K562 (cell line): Measurements from ENCODE around the gene SLC9C2. TPM values are rescaled to one million over a fixed set of nuclear protein-coding genes. Genes with fewer than 3 reads are reported as not detected.

Experiments
- ATAC-seq: fragments of 200-7000 bp; cut with Tn5 transposase; 3 replicates; pipeline ENCODE4 v1.9.1; 2020; ENCODE audit warnings: moderate library complexity
- BruUV-seq: library from RNA; stranded (reverse); fragments of 400-500 nt; replicated peaks from 2 replicates; lab custom pipeline; 2021; lab: Mats Ljungman, UMichigan
- CTCF ChIA-PET: fragments of 300-600 bp; formaldehyde crosslinking; extraction: SDS; loops from one replicate; lab custom pipeline; 2021; ENCODE audit warnings: low intra/inter-chr PET ratio; lab: Yijun Ruan, JAX
- POLR2A ChIA-PET: fragments of 300-600, 350-650 bp; sonication (Branson Sonifier 250); formaldehyde crosslinking; extraction: SDS; loops from one replicate; lab custom pipeline; 2021; ENCODE audit warnings: antibody characterized with exemption, inconsistent platforms; lab: Yijun Ruan, JAX
- DNase-seq, 4 experiments: peaks; one replicate each; pipeline versions ENCODE4 v3.0.0 to v3.0.0-alpha.2; 2011 to 2018; ENCODE audit warnings: low spot score in 3 of 4, mixed read lengths in 3 of 4; ENCODE audit errors: extremely low read depth in 1 of 4
- FAIRE-seq: peaks from 2 replicates; lab custom pipeline; 2011; peaks lifted over from hg19 to GRCh38; lab: Jason Lieb, UNC
- H2AFZ ChIP-seq: 2 replicates; pipeline ENCODE4 v1.6.0; 2011; ENCODE audit warnings: low read depth, low read length, control low read depth, inconsistent platforms
- H3K27ac ChIP-seq: fragments of 200-600 bp; 3 replicates; pipeline ENCODE4 v1.8.0; 2011; ENCODE audit warnings: low read depth, mild to moderate bottlenecking, control low read depth, inconsistent platforms, low read length, moderate library complexity, mixed read lengths; ENCODE audit errors: extremely low read depth
- H3K27me3 ChIP-seq, 2 experiments: fragments of 300-600 bp in 1 of 2; 2 replicates in 1 of 2; 3 replicates in 1 of 2; pipeline versions ENCODE4 v1.6.0 to v1.8.0; 2011; ENCODE audit warnings: inconsistent platforms in 2 of 2, low read length in 2 of 2, mild to moderate bottlenecking in 1 of 2, mixed read lengths in 1 of 2, moderate library complexity in 1 of 2; ENCODE audit not compliant: control insufficient read depth in 2 of 2, insufficient read depth in 2 of 2
- H3K36me3 ChIP-seq: fragments of 300-600 bp; 3 replicates; pipeline ENCODE4 v1.8.0; 2011; ENCODE audit warnings: mild to moderate bottlenecking, low read length, inconsistent platforms; ENCODE audit not compliant: control insufficient read depth, insufficient read depth
- H3K4me1 ChIP-seq, 2 experiments: fragments of 200-600 bp in 1 of 2; replicated peaks in 1 of 2; 2 replicates in 1 of 2; 3 replicates in 1 of 2; pipeline versions ENCODE4 v1.5.1 to v1.8.0; 2011; ENCODE audit warnings: inconsistent platforms in 2 of 2, low read length in 2 of 2, mild to moderate bottlenecking in 1 of 2, mixed read lengths in 1 of 2, moderate library complexity in 1 of 2; ENCODE audit not compliant: control insufficient read depth in 2 of 2, insufficient read depth in 2 of 2
- H3K4me2 ChIP-seq: 2 replicates; pipeline ENCODE4 v1.6.1; 2011; ENCODE audit warnings: low read length, control low read depth, inconsistent platforms, mixed read lengths; ENCODE audit not compliant: insufficient read depth
- H3K4me3 ChIP-seq: fragments of 200-600 bp; sonication (generic), shearing (Covaris generic); 2 replicates; pipeline ENCODE4 v1.5.1; 2016; ENCODE audit warnings: control low read depth, inconsistent platforms
- H3K79me2 ChIP-seq: fragments of 200-600 bp; 3 replicates; pipeline ENCODE4 v1.8.0; 2011; ENCODE audit warnings: low read length, inconsistent platforms; ENCODE audit not compliant: control insufficient read depth, insufficient read depth
- H3K9ac ChIP-seq, 2 experiments: 2 replicates each; pipeline versions ENCODE4 v1.6.0 to v1.6.1; 2011; ENCODE audit warnings: low read depth in 2 of 2, low read length in 2 of 2, control low read depth in 1 of 2, inconsistent platforms in 1 of 2, mild to moderate bottlenecking in 1 of 2, mixed read lengths in 1 of 2; ENCODE audit not compliant: insufficient read depth in 1 of 2
- H3K9me1 ChIP-seq: one replicate; pipeline ENCODE4 v1.6.0; 2011; ENCODE audit warnings: inconsistent platforms, mild to moderate bottlenecking, low read length, moderate library complexity; ENCODE audit not compliant: control insufficient read depth, insufficient read depth
- H3K9me3 ChIP-seq: replicated peaks from 2 replicates; pipeline ENCODE4 v1.5.1; 2011; ENCODE audit warnings: low read depth, low read length, inconsistent platforms; ENCODE audit not compliant: control insufficient read depth, insufficient read depth
- H4K20me1 ChIP-seq: replicated peaks from 2 replicates; pipeline ENCODE4 v1.6.1; 2011; ENCODE audit warnings: low read length, inconsistent platforms, mixed read lengths; ENCODE audit not compliant: control insufficient read depth, insufficient read depth
- CBX3 ChIP-seq, 2 experiments: IDR thresholded peaks; 1 replicate in 1 of 2; 2 replicates in 1 of 2; pipeline ENCODE4 v1.6.1; 2012; ENCODE audit warnings: inconsistent platforms in 2 of 2, low read length in 2 of 2, borderline replicate concordance in 1 of 2, control low read depth in 1 of 2
- CBX5 ChIP-seq: IDR thresholded peaks from 2 replicates; pipeline ENCODE4 v1.6.1; 2014; ENCODE audit warnings: low read depth, borderline replicate concordance
- MLLT1 ChIP-seq, 2 experiments: fragments of 450-650 bp; IDR thresholded peaks; 2 replicates each; pipeline ENCODE4 v1.6.1; 2016
- MYBL2 ChIP-seq, 2 experiments: fragments of 450-650 bp in 1 of 2; sonication (generic) in 1 of 2; formaldehyde crosslinking in 1 of 2; IDR thresholded peaks; 2 replicates each; pipeline versions ENCODE4 v1.6.1 to v1.8.1; 2017 to 2022; ENCODE audit warnings: borderline replicate concordance in 1 of 2, inconsistent platforms in 1 of 2, low read depth in 1 of 2, mild to moderate bottlenecking in 1 of 2, missing genetic modification reagents in 1 of 2, moderate library complexity in 1 of 2
- SIRT6 ChIP-seq: IDR thresholded peaks from one replicate; pipeline ENCODE4 v1.6.1; 2012; ENCODE audit warnings: low read depth, mild to moderate bottlenecking, control low read depth, inconsistent platforms, low read length, moderate library complexity
- XRCC4 ChIP-seq: IDR thresholded peaks from one replicate; pipeline ENCODE4 v1.6.1; 2011; ENCODE audit not compliant: insufficient read depth, insufficient read length; ENCODE audit errors: extremely low read depth
- WGBS: fragments of 100-300 bp; shearing (Covaris generic); methylation state at CpG from one replicate; pipeline ENCODE4 v1.1.6; 2016; ENCODE audit warnings: low coverage, mixed read lengths; ENCODE audit not compliant: insufficient coverage; ENCODE audit errors: missing lambda C conversion rate; 5-methylcytosine and 5-hydroxymethylcytosine counted together
- in situ Hi-C: fragments of 300-500 bp; cut with MboI; formaldehyde crosslinking; loops from 4 replicates; pipeline ENCODE4 v1.15.0; 2018; ENCODE audit warnings: inconsistent platforms, mixed read lengths
- intact Hi-C: fragments of 100-400 bp; cut with micrococcal nuclease; formaldehyde crosslinking; loops from 2 replicates; pipeline ENCODE4 v1.14.2; 2022
- polyA plus RNA-seq, 8 experiments: library from polyadenylated mRNA; depleted of rRNA in 4 of 8; stranded (reverse) in 5 of 8; unstranded in 3 of 8; fragments of >200 nt; fragmentation: Nextera tagmentation in 2 of 8; fragmentation: Illumina TruSeq in 1 of 8; extraction: Ambion mirVana in 2 of 8; extraction: Trizol in 1 of 8; gene quantifications; 2 replicates each; pipeline versions ENCODE4 v1.2.1 to v1.2.3, GENCODE V29; 2011 to 2014; ENCODE audit warnings: inconsistent platforms in 1 of 8, missing spikeins in 1 of 8
- total RNA-seq, 7 experiments: library from RNA; depleted of rRNA in 6 of 7; stranded (reverse); fragments of >200 nt in 6 of 7; fragmentation: Illumina TruSeq in 2 of 7; extraction: Trizol in 2 of 7; gene quantifications; 2 replicates each; pipeline versions ENCODE4 v1.2.1 to v1.2.3, GENCODE V29; 2011 to 2021; ENCODE audit warnings: low replicate concordance in 1 of 7

SLC9C2 gene
- total and polyA plus RNA-seq, 9 of the 15 experiments (the other 6 are each of a cell fraction or from before 2014, with no cell fraction given), result 0.11 to 0.22 (median 0.15) TPM; not detected in 5

- Histone ChIP-seq H3K9me1 (no peaks in the 10 kb centered on the region), H3K79me2 (no peaks in the 10 kb centered on the region), H3K27ac (no peak overlapping the region), H3K36me3 (peaks cover 21% of the 10 kb centered on the region), H3K4me1 (peaks cover 0 to 3% of the 10 kb centered on the region in 2 experiments; a peak in 2 of 5 replicates), H3K4me3 (no peak overlapping the region), H3K9me3 (no peaks in the 10 kb centered on the region), H3K9ac (peak overlapping the region in 1 of 2 experiments; percentile 22; a peak in 1 of 4 replicates), H2AFZ (no peak overlapping the region), H4K20me1 (no peaks in the 10 kb centered on the region), H3K27me3 (no peaks in the 10 kb centered on the region), H3K4me2 (no peak overlapping the region)
- DNase-seq (no peak), ATAC-seq (no peak), FAIRE-seq (no peak)
- no TSS peak for BruUV-seq
- WGBS, result 67% methylated on average over 4 of the region's 4 CpGs
- intact Hi-C loops, result no loop called here
- ChIA-PET POLR2A (no interaction called here), CTCF (interaction anchor here (0.6 kb wide), 1 partner anchor 30 kb away, joined by 3 read pairs; no protein-coding TSS in a partner anchor)
- in situ Hi-C loops, result no loop called here
- no peak for TF ChIP-seq SIRT6
- TF ChIP-seq MLLT1 (IDR thresholded peaks at IDR 0.05), result no peak
- TF ChIP-seq MYBL2 (IDR thresholded peaks at IDR 0.05; ENCODE audit: low read depth), result no peak
- TF ChIP-seq MYBL2 (CRISPR knock-in tag; IDR thresholded peaks at IDR 0.05; ENCODE audit: borderline replicate concordance), result no peak
- TF ChIP-seq CBX5, result no peak
- no peak for TF ChIP-seq CBX3 (IDR thresholded peaks at IDR 0.05; ENCODE audit: borderline replicate concordance in 1 of 2, low read length in 2 of 2)
- no peak for TF ChIP-seq XRCC4
Measured at GRCh38 chr1:173459885-173460284, 143.0 kb downstream of the SLC9C2 start.
